Measurements from ENCODE around the gene SRRM3. TPM values are rescaled to one million over a fixed set of nuclear protein-coding genes. Genes with fewer than 3 reads are reported as not detected.
"Not testable (repeated sequence)": the region's sequence is repeated elsewhere in the genome, so short reads cannot be mapped to it uniquely, and the experiment has no call there.

The SRRM3 gene
- total and polyA plus RNA-seq, 12 donors = 5.6 to 140 (median 33.3) TPM

GRCh38 chr7:76303202-76304147 is 101.8 kb downstream of the SRRM3 start:
- peak; percentile 83 to 91 (median 89) for DNase-seq
- Histone ChIP-seq H3K36me3 (replicated peaks in 1 of 2) (peaks cover 0 to 7% of the 10 kb centered on the region in 2 donors), H3K27ac (peak overlapping the region; percentile 93 to 100 (median 97)), H3K4me3 (peak overlapping the region; percentile 79 to 93 (median 82)), H3K4me1 (replicated peaks in 1 of 2) (peaks cover 22 to 24% of the 10 kb centered on the region in 2 donors), H3K9me3 (replicated peaks in 1 of 3) (no peaks in the 10 kb centered on the region), H3K27me3 (no peaks in the 10 kb centered on the region)
- TF ChIP-seq POLR2A (IDR thresholded peaks at IDR 0.05) (peak; percentile 12 to 74), CTCF (IDR thresholded peaks at IDR 0.05) (no peak)
- 1 to 4% (median 2%) methylated on average over 17 to 56 of the region's 56 CpGs for WGBS, 4 donors
- intact Hi-C loops (cut with DNase I) = no loop called here

- Histone ChIP-seq H3K4me3 (no peak overlapping the region), H3K4me1 (replicated peaks in 1 of 2) (peaks cover 22 to 24% of the 10 kb centered on the region in 2 donors), H3K36me3 (replicated peaks in 1 of 2) (peaks cover 0 to 7% of the 10 kb centered on the region in 2 donors), H3K27ac (peak overlapping the region; percentile 74 to 100 (median 93)), H3K9me3 (replicated peaks in 1 of 3) (no peaks in the 10 kb centered on the region), H3K27me3 (no peaks in the 10 kb centered on the region)
- DNase-seq = peak; percentile 88 to 96 (median 94)
- 39 to 80% (median 50%) methylated on average over 2 to 10 of the region's 10 CpGs for WGBS, 4 donors
- intact Hi-C loops (cut with DNase I) = no loop called here
- peak; percentile 33 to 49 for TF ChIP-seq POLR2A (IDR thresholded peaks at IDR 0.05)
- no peak for TF ChIP-seq CTCF (IDR thresholded peaks at IDR 0.05)
Observed at GRCh38 chr7:76304888-76305375, 103.2 kb downstream of the SRRM3 start.

- intact Hi-C loops (cut with DNase I); H3K27ac ChIP-seq: not testable (repeated sequence)
Observed at GRCh38 chr7:76308874-76309273, 107.2 kb downstream of the SRRM3 start.

GRCh38 chr7:76309341-76310101 is 107.8 kb downstream of the SRRM3 start:
- H3K27me3 ChIP-seq; H3K9me3 ChIP-seq (replicated peaks in 1 of 3); H3K27ac ChIP-seq; H3K4me3 ChIP-seq; H3K36me3 ChIP-seq (replicated peaks in 1 of 2); intact Hi-C loops (cut with DNase I); DNase-seq: not testable (repeated sequence)
- peaks cover 13 to 20% of the 10 kb centered on the region in 2 donors for H3K4me1 ChIP-seq (replicated peaks in 1 of 2)
- 94 to 97% (median 96%) methylated on average over 20 to 50 of the region's 50 CpGs for WGBS, 4 donors

More at GRCh38 chr7:76308874-76309273, 107.2 kb downstream of the SRRM3 start:
- not testable (repeated sequence) for H3K27me3 ChIP-seq; H3K9me3 ChIP-seq (replicated peaks in 1 of 3); H3K4me3 ChIP-seq; DNase-seq; H3K36me3 ChIP-seq (replicated peaks in 1 of 2)
- 93 to 97% (median 94%) methylated on average over 7 to 12 of the region's 12 CpGs for WGBS, 4 donors
- H3K4me1 ChIP-seq (replicated peaks in 1 of 2) = peaks cover 19 to 27% of the 10 kb centered on the region in 2 donors
